Fibroblast of peridontal ligament (primary cell): ENCODE results near the gene TRIP12.
"Not testable (repeated sequence)": the region's sequence is repeated elsewhere in the genome, so short reads cannot be mapped to it uniquely, and the experiment has no call there.

Experiments
- DNase-seq: peaks from one replicate; pipeline ENCODE4 v3.0.0-alpha.2; 2010; ENCODE audit errors: extremely low read depth

The TRIP12 gene

GRCh38 chr2:229831805-229832509 lies 89.9 kb downstream of the TRIP12 start:
- DNase-seq: no peak

DNA sequence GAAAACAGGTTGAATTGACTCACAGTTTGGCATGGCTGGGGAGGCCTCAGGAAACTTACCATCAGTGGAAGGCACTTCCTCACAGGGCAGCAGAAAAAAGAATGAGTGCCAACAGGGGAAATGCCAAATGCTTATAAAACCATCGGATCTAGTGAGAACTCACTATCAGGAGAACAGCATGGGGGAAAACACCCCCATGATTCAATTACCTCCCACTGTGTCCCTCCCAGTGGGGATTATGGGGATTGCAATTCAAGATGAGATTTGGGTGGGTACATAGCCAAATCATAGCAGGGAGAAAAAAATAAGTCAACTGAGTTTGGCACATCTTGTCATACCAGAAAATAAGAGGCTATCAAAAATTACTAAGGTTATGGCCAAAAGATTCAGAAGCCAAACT lies 96.3 kb downstream of the TRIP12 start:
- DNase-seq: no peak

GRCh38 chr2:229821316-229821715 lies 100.5 kb downstream of the TRIP12 start:
- no peak for DNase-seq

GRCh38 chr2:229818230-229818629 lies 103.6 kb downstream of the TRIP12 start:
- DNase-seq: no peak

DNA sequence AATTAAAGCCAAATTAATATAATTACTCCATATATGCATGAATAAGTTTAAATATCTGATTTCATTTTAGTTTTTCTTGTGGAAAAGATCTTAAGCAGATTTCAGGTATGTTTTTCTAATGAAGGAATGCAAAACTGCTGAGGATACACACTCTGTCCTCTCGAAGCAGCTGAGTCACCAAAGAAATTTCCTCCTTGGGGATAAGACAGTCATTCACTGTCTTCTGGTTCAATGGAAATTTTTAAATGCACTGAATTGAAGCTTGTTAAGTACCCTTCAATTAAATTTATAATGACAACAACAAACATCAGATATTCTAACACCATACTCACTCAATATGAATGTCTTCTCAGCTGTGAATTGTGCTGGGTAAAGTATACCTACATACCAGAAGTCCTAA lies 106.0 kb downstream of the TRIP12 start:
- peak; percentile 22 for DNase-seq

- no peak for DNase-seq
These were observed 106.5 kb downstream of the TRIP12 start for GRCh38 chr2:229815342-229815741.

- DNase-seq: peak; percentile 60
These were observed 111.0 kb downstream of the TRIP12 start for GRCh38 chr2:229810786-229811185.

GRCh38 chr2:229805559-229805958 lies 116.2 kb downstream of the TRIP12 start:
- DNase-seq: no peak

- DNase-seq: no peak
These were observed 119.0 kb downstream of the TRIP12 start for GRCh38 chr2:229802785-229803184.

GRCh38 chr2:229800997-229801754 lies 120.6 kb downstream of the TRIP12 start:
- peak; percentile 71 for DNase-seq

DNA sequence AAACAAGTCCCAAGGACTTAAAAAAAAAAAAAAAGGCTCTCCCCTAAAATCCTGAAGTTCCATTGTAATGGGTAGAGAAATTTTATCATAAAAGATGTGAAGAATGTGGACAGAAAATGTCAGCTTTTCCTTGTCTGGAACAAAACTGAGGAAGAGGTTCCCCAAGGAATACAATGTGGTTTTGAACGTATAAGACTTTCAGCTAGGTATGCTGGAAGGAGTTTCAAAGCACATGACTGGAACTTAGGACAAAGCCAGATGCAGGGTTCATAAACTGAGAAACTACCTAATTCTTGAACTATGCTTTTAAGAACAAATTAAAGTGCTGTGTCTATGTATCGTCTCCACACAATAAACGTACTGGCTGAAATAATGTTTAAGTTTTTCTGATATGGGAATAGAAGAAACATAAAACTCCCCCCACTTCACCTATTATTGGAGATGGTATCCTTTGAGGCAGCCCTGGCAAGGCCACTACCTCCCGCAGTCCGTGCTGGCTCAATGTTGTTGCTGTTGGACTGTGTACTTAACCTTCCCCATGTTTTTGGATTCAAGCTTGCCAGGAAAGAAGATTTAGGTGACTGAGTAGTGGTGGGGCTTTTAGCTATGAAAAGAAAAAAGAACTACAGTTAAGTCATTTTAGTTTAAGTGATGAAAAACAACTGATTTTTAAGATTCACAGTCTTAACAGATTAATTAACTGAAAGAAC lies 123.2 kb downstream of the TRIP12 start:
- DNase-seq: peak; percentile 65

GRCh38 chr2:229795058-229795457 lies 126.8 kb downstream of the TRIP12 start:
- no peak for DNase-seq

DNA sequence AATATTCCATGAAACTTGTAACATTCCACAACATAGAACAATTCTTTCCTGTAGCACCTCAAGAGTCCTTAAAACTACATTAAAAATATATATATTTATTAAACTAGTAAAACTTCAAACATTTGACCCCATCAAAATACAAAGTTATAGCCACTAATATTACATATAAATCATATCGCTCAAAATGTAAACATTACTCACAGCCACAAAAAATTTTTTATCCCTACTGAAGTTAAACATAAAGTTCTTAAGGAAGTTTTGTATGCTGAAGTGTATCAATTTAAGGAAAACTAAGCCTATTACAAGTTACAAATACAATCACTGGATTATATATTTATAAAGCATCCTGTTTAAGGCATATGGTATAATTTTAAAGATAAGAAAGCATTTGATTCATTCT lies 127.2 kb downstream of the TRIP12 start:
- DNase-seq: no peak

GRCh38 chr2:229786289-229786688 lies 135.5 kb downstream of the TRIP12 start:
- DNase-seq: not testable (repeated sequence)

GRCh38 chr2:229784791-229785190 lies 137.0 kb downstream of the TRIP12 start:
- peak; percentile 72 for DNase-seq

DNA sequence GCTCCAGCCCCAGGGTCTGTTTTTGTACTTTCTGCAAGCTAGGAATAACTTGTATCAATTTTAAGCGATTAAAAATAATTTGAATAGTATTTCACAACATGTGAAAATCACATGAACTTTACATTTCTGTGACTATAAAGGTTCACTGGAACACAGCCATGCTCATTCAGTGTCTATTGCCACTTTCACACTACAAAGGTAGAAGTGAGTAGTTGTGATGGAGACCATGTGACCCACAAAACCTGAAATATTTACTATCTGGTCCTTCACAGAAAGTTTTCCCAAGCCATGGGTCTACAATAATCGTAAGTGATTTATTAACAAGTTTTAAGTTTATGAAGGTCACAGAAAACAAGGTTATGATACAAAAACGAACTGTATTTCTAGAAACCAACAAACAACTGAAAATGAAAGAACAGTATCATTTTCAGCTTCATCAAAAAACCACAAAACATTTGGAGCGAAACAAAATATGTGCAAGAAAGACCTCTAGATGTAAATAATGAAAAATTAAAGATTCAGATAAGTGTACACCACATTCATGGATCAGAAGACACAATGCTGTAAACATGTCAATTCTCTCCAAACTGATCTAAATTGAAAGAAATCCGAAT lies 138.6 kb downstream of the TRIP12 start:
- DNase-seq: peak; percentile 35

GRCh38 chr2:229780856-229781773 lies 140.7 kb downstream of the TRIP12 start:
- peak; percentile 76 for DNase-seq

- no peak for DNase-seq
These were observed 142.2 kb downstream of the TRIP12 start for GRCh38 chr2:229779650-229780049.

- DNase-seq: no peak
These were observed 144.1 kb downstream of the TRIP12 start for GRCh38 chr2:229777716-229778115.

- DNase-seq: no peak
These were observed 146.0 kb downstream of the TRIP12 start for GRCh38 chr2:229775614-229776313.
